GM12892 (cell line): ENCODE results near the gene ZNF428.
"Not testable (repeated sequence)": the region's sequence is repeated elsewhere in the genome, so short reads cannot be mapped to it uniquely, and the experiment has no call there.

ENCODE experiments used
- DNase-seq: peaks from one replicate; pipeline ENCODE4 v3.0.0; 2011; ENCODE audit not compliant: insufficient read length
- FAIRE-seq: peaks from 2 replicates; lab custom pipeline; 2011; peaks lifted over from hg19 to GRCh38; lab: Jason Lieb, UNC
- POLR2A ChIP-seq: IDR thresholded peaks from 2 replicates; pipeline ENCODE4 v1.6.1; 2011; ENCODE audit warnings: low read depth, low read length, control low read depth
- POLR2AphosphoS5 ChIP-seq: IDR thresholded peaks from 2 replicates; pipeline ENCODE4 v1.6.1; 2011; ENCODE audit warnings: low read depth, low read length, control low read depth
- TAF1 ChIP-seq: IDR thresholded peaks from 2 replicates; pipeline ENCODE4 v1.6.1; 2011; ENCODE audit warnings: low read depth, mild to moderate bottlenecking, control low read depth, low read length, borderline replicate concordance

Gene ZNF428

GRCh38 chr19:43652546-43652874, 33.1 kb upstream of the ZNF428 start:
- no peak for TF ChIP-seq TAF1
- no peak for TF ChIP-seq POLR2AphosphoS5
- TF ChIP-seq POLR2A = no peak
- no peak for FAIRE-seq
- DNase-seq = no peak

GRCh38 chr19:43651758-43652545, 32.5 kb upstream of the ZNF428 start:
- TF ChIP-seq POLR2A = no peak
- TF ChIP-seq TAF1 = no peak
- no peak for TF ChIP-seq POLR2AphosphoS5
- FAIRE-seq (no peak), DNase-seq (peak; percentile 50)

GRCh38 chr19:43650276-43650675, 30.8 kb upstream of the ZNF428 start:
- FAIRE-seq = not testable (repeated sequence)

GRCh38 chr19:43649514-43649913, 30.1 kb upstream of the ZNF428 start:
- DNase-seq (no peak), FAIRE-seq (no peak)
- TF ChIP-seq TAF1 (no peak), POLR2A (no peak)

More at GRCh38 chr19:43650276-43650675, 30.8 kb upstream of the ZNF428 start:
- DNase-seq = not testable (repeated sequence)

- no peak for DNase-seq
- FAIRE-seq = no peak
- TF ChIP-seq POLR2AphosphoS5 (no peak), POLR2A (no peak)
These were observed 29.2 kb upstream of the ZNF428 start for GRCh38 chr19:43648633-43649032.

GRCh38 chr19:43644181-43644580, 24.8 kb upstream of the ZNF428 start:
- no peak for DNase-seq
- TF ChIP-seq TAF1 (no peak), POLR2A (no peak), POLR2AphosphoS5 (no peak)
- FAIRE-seq = no peak

- TF ChIP-seq POLR2A (no peak), POLR2AphosphoS5 (no peak), TAF1 (no peak)
- DNase-seq = no peak
- no peak for FAIRE-seq
These were observed 23.9 kb upstream of the ZNF428 start for GRCh38 chr19:43643326-43643725.

- no peak for FAIRE-seq
- TF ChIP-seq TAF1 (no peak), POLR2AphosphoS5 (no peak), POLR2A (no peak)
- no peak for DNase-seq
These were observed 23.1 kb upstream of the ZNF428 start for GRCh38 chr19:43642531-43642930.

- FAIRE-seq (no peak), DNase-seq (no peak)
- TF ChIP-seq TAF1 (no peak), POLR2AphosphoS5 (no peak), POLR2A (no peak)
These were observed 21.9 kb upstream of the ZNF428 start for GRCh38 chr19:43641333-43641732.

- no peak for DNase-seq
- no peak for TF ChIP-seq POLR2A
- TF ChIP-seq POLR2AphosphoS5 = no peak
- TF ChIP-seq TAF1 = no peak
- FAIRE-seq = no peak
These were observed 21.0 kb upstream of the ZNF428 start for GRCh38 chr19:43640424-43640757.

GRCh38 chr19:43639519-43640423, 20.3 kb upstream of the ZNF428 start, which contains the start of gene CADM4:
Gene CADM4 (minus strand): TSS chr19:43639850. CDS start chr19:43639790, 60 bp downstream.
- FAIRE-seq (no peak), DNase-seq (no peak)
- TF ChIP-seq POLR2A (no peak), POLR2AphosphoS5 (no peak), TAF1 (no peak)

- no peak for TF ChIP-seq POLR2A
These were observed 19.6 kb upstream of the ZNF428 start for GRCh38 chr19:43638995-43639518.

More at GRCh38 chr19:43638995-43639518, 19.6 kb upstream of the ZNF428 start:
- FAIRE-seq (no peak), DNase-seq (no peak)
